Endothelial cell (in vitro differentiated cells): Measurements from ENCODE around the gene TFB1M. TPM values are rescaled to one million over a fixed set of nuclear protein-coding genes. Genes with fewer than 3 reads are reported as not detected.
A peak's percentile ranks its signal among the peaks of the same experiment; 100 is the strongest.

ENCODE experiments used
- DNase-seq: peaks from one replicate; pipeline ENCODE4 v3.0.0; 2021; ENCODE audit warnings: low spot score
- H3K27ac Mint-ChIP-seq: one replicate; pipeline ENCODE4 v1.8.0; 2021; ENCODE audit warnings: mixed read lengths, inconsistent platforms; ENCODE audit not compliant: unreplicated experiment
- H3K27me3 Mint-ChIP-seq: one replicate; pipeline ENCODE4 v1.8.0; 2021; ENCODE audit warnings: mild to moderate bottlenecking, moderate library complexity, mixed read lengths, inconsistent platforms; ENCODE audit not compliant: unreplicated experiment
- H3K36me3 Mint-ChIP-seq: one replicate; pipeline ENCODE4 v1.8.0; 2021; ENCODE audit warnings: mild to moderate bottlenecking, low read depth, mixed read lengths, inconsistent platforms; ENCODE audit not compliant: unreplicated experiment
- H3K4me1 Mint-ChIP-seq: one replicate; pipeline ENCODE4 v1.8.0; 2021; ENCODE audit warnings: mild to moderate bottlenecking, mixed read lengths, inconsistent platforms; ENCODE audit not compliant: unreplicated experiment
- H3K4me3 Mint-ChIP-seq: one replicate; pipeline ENCODE4 v1.8.0; 2021; ENCODE audit warnings: mild to moderate bottlenecking, mixed read lengths, inconsistent platforms; ENCODE audit not compliant: unreplicated experiment
- H3K9me3 Mint-ChIP-seq: one replicate; pipeline ENCODE4 v1.8.0; 2021; ENCODE audit warnings: mixed read lengths, inconsistent platforms; ENCODE audit not compliant: unreplicated experiment
- CTCF ChIP-seq: fragments of 200-600 bp; sonication (generic); IDR thresholded peaks from one replicate; pipeline ENCODE4 v1.5.0; 2021; ENCODE audit warnings: antibody characterized with exemption; ENCODE audit not compliant: unreplicated experiment
- total RNA-seq: library from RNA; stranded (reverse); fragmentation: NEBNext Ultra II Directional; extraction: Animal tissue kit (Norgen Biotek cat#: 25700); gene quantifications from one replicate; pipeline ENCODE4 v1.2.1, GENCODE V29; 2021; ENCODE audit not compliant: unreplicated experiment

TFB1M gene
- total RNA-seq, 1 donor from 2014 or later: 25.9 TPM

GRCh38 chr6:155324993-155325392 lies 10.7 kb upstream of the TFB1M start:
- peaks cover 21% of the 10 kb centered on the region for H3K4me1 Mint-ChIP-seq
- H3K27me3 Mint-ChIP-seq: no peaks in the 10 kb centered on the region
- H3K27ac Mint-ChIP-seq: no peak overlapping the region
- DNase-seq: no peak
- no peak overlapping the region for H3K4me3 Mint-ChIP-seq
- no peaks in the 10 kb centered on the region for H3K9me3 Mint-ChIP-seq
- H3K36me3 Mint-ChIP-seq: no peaks in the 10 kb centered on the region
- no peak for TF ChIP-seq CTCF

GRCh38 chr6:155324172-155324571 lies 9.9 kb upstream of the TFB1M start:
- Mint-ChIP-seq H3K36me3 (no peaks in the 10 kb centered on the region), H3K27me3 (no peaks in the 10 kb centered on the region)
- no peak for TF ChIP-seq CTCF

GRCh38 chr6:155319902-155320301 lies 5.6 kb upstream of the TFB1M start:
- Mint-ChIP-seq H3K27me3 (no peaks in the 10 kb centered on the region), H3K4me1 (no peaks in the 10 kb centered on the region), H3K27ac (no peak overlapping the region), H3K9me3 (no peaks in the 10 kb centered on the region), H3K36me3 (no peaks in the 10 kb centered on the region), H3K4me3 (no peak overlapping the region)
- no peak for TF ChIP-seq CTCF
- no peak for DNase-seq

More at GRCh38 chr6:155324172-155324571, 9.9 kb upstream of the TFB1M start:
- H3K27ac Mint-ChIP-seq: no peak overlapping the region
- H3K9me3 Mint-ChIP-seq: no peaks in the 10 kb centered on the region
- no peak for DNase-seq
- no peak overlapping the region for H3K4me3 Mint-ChIP-seq
- peaks cover 20% of the 10 kb centered on the region for H3K4me1 Mint-ChIP-seq

- H3K27ac Mint-ChIP-seq: no peak overlapping the region
Observed at GRCh38 chr6:155317186-155317585, 2.9 kb upstream of the TFB1M start.

GRCh38 chr6:155316419-155316818 lies 2.1 kb upstream of the TFB1M start:
- H3K4me1 Mint-ChIP-seq: no peaks in the 10 kb centered on the region
- TF ChIP-seq CTCF: no peak
- DNase-seq: no peak
- no peak overlapping the region for H3K4me3 Mint-ChIP-seq
- H3K27me3 Mint-ChIP-seq: no peaks in the 10 kb centered on the region
- no peak overlapping the region for H3K27ac Mint-ChIP-seq
- H3K36me3 Mint-ChIP-seq: no peaks in the 10 kb centered on the region
- H3K9me3 Mint-ChIP-seq: no peaks in the 10 kb centered on the region

More at GRCh38 chr6:155317186-155317585, 2.9 kb upstream of the TFB1M start:
- H3K4me1 Mint-ChIP-seq: no peaks in the 10 kb centered on the region
- DNase-seq: no peak
- H3K27me3 Mint-ChIP-seq: no peaks in the 10 kb centered on the region
- H3K36me3 Mint-ChIP-seq: no peaks in the 10 kb centered on the region
- H3K4me3 Mint-ChIP-seq: no peak overlapping the region
- peak; percentile 28 for TF ChIP-seq CTCF
- H3K9me3 Mint-ChIP-seq: no peaks in the 10 kb centered on the region
